MM.1S (cell line): ENCODE measurements around the gene ZSCAN23.
"Not testable (repeated sequence)": the region's sequence is repeated elsewhere in the genome, so short reads cannot be mapped to it uniquely, and the experiment has no call there.

Experiments
- DNase-seq: peaks from one replicate; pipeline ENCODE4 v3.0.0-alpha.2; 2015
- H2AFZ ChIP-seq: fragments of 300-600 bp; sonication (generic); 2 replicates; pipeline ENCODE4 v1.6.0; 2016; ENCODE audit warnings: antibody characterized with exemption, low read length
- H3F3A ChIP-seq: fragments of 300-600 bp; sonication (generic); 2 replicates; pipeline ENCODE4 v1.6.1; 2016; ENCODE audit warnings: mild to moderate bottlenecking, antibody characterized with exemption, low read length, moderate library complexity, mixed read lengths; ENCODE audit not compliant: insufficient read depth
- H3K27ac ChIP-seq: fragments of 300-600 bp; sonication (generic); 2 replicates; pipeline ENCODE4 v1.5.1; 2016; ENCODE audit warnings: mild to moderate bottlenecking, low read length
- H3K27me3 ChIP-seq: fragments of 300-600 bp; sonication (generic); replicated peaks from 2 replicates; pipeline ENCODE4 v1.6.0; 2016; ENCODE audit warnings: low read length; ENCODE audit not compliant: insufficient read depth
- H3K36me3 ChIP-seq: fragments of 300-600 bp; sonication (generic); replicated peaks from 2 replicates; pipeline ENCODE4 v1.6.1; 2016; ENCODE audit warnings: mild to moderate bottlenecking, low read length, mixed read lengths; ENCODE audit not compliant: insufficient read depth
- H3K4me1 ChIP-seq: fragments of 300-600 bp; sonication (generic); 2 replicates; pipeline ENCODE4 v1.6.1; 2016; ENCODE audit warnings: low read length, mixed read lengths
- H3K4me2 ChIP-seq: fragments of 300-600 bp; sonication (generic); 2 replicates; pipeline ENCODE4 v1.6.0; 2016; ENCODE audit warnings: low read depth, low read length
- H3K4me3 ChIP-seq: fragments of 300-600 bp; sonication (generic); 2 replicates; pipeline ENCODE4 v1.5.1; 2016; ENCODE audit warnings: low read length, mixed read lengths
- H3K79me2 ChIP-seq: fragments of 300-600 bp; sonication (generic); 2 replicates; pipeline ENCODE4 v1.6.1; 2016; ENCODE audit warnings: mixed run types, low read length, mixed read lengths
- H3K9ac ChIP-seq: fragments of 300-600 bp; sonication (generic); 2 replicates; pipeline ENCODE4 v1.6.1; 2016; ENCODE audit warnings: low read length, mixed read lengths
- H3K9me2 ChIP-seq: fragments of 300-600 bp; sonication (generic); replicated peaks from 2 replicates; pipeline ENCODE4 v1.6.1; 2016; ENCODE audit warnings: mild to moderate bottlenecking, low read length, mixed read lengths; ENCODE audit not compliant: insufficient read depth
- H3K9me3 ChIP-seq: fragments of 300-600 bp; sonication (generic); replicated peaks from 2 replicates; pipeline ENCODE4 v1.6.1; 2016; ENCODE audit warnings: mild to moderate bottlenecking, low read length, mixed read lengths; ENCODE audit not compliant: insufficient read depth
- H4K20me1 ChIP-seq: fragments of 300-600 bp; sonication (generic); 2 replicates; pipeline ENCODE4 v1.6.1; 2016; ENCODE audit warnings: mild to moderate bottlenecking, low read length, moderate library complexity, mixed read lengths; ENCODE audit not compliant: insufficient read depth
- EZH2 ChIP-seq: fragments of 300-600 bp; sonication (generic); optimal IDR thresholded peaks from 2 replicates; pipeline ENCODE3; 2017; ENCODE audit warnings: low read depth, mild to moderate bottlenecking, antibody characterized with exemption, low read length, mixed read lengths
- EZH2phosphoT487 ChIP-seq: fragments of 300-600 bp; sonication (generic); IDR thresholded peaks from 2 replicates; pipeline ENCODE4 v1.6.1; 2018; ENCODE audit warnings: antibody characterized with exemption, low read length
- TF ChIP-seq, protein P1 (sequence below): fragments of 300-600 bp; sonication (generic); IDR thresholded peaks from 2 replicates; pipeline ENCODE4 v1.5.1; 2016; ENCODE audit warnings: antibody characterized with exemption, low read length, mixed read lengths

The ZSCAN23 gene

GRCh38 chr6:28446818-28447511, 3.7 kb upstream of the ZSCAN23 start:
- H3K27ac ChIP-seq: no peak overlapping the region
- H3K36me3 ChIP-seq: no peaks in the 10 kb centered on the region
- H4K20me1 ChIP-seq: no peaks in the 10 kb centered on the region
- DNase-seq: no peak
- peak overlapping the region; percentile 42; the same call in 1 of the 2 replicates for H3K4me3 ChIP-seq
- H3K79me2 ChIP-seq: no peaks in the 10 kb centered on the region
- no peaks in the 10 kb centered on the region for H3F3A ChIP-seq
- H3K9ac ChIP-seq: no peak overlapping the region
- H3K9me3 ChIP-seq: no peaks in the 10 kb centered on the region
- H2AFZ ChIP-seq: no peak overlapping the region
- 0 out of 2 replicates have a peak overlapping the region, but pooled peaks have one; percentile 12 for H3K4me2 ChIP-seq
- TF ChIP-seq EZH2: no peak
- TF ChIP-seq, protein P1, sequence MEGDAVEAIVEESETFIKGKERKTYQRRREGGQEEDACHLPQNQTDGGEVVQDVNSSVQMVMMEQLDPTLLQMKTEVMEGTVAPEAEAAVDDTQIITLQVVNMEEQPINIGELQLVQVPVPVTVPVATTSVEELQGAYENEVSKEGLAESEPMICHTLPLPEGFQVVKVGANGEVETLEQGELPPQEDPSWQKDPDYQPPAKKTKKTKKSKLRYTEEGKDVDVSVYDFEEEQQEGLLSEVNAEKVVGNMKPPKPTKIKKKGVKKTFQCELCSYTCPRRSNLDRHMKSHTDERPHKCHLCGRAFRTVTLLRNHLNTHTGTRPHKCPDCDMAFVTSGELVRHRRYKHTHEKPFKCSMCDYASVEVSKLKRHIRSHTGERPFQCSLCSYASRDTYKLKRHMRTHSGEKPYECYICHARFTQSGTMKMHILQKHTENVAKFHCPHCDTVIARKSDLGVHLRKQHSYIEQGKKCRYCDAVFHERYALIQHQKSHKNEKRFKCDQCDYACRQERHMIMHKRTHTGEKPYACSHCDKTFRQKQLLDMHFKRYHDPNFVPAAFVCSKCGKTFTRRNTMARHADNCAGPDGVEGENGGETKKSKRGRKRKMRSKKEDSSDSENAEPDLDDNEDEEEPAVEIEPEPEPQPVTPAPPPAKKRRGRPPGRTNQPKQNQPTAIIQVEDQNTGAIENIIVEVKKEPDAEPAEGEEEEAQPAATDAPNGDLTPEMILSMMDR: no peak
- TF ChIP-seq EZH2phosphoT487: no peak
- no peaks in the 10 kb centered on the region for H3K27me3 ChIP-seq
- no peaks in the 10 kb centered on the region for H3K4me1 ChIP-seq
- no peaks in the 10 kb centered on the region for H3K9me2 ChIP-seq

DNA sequence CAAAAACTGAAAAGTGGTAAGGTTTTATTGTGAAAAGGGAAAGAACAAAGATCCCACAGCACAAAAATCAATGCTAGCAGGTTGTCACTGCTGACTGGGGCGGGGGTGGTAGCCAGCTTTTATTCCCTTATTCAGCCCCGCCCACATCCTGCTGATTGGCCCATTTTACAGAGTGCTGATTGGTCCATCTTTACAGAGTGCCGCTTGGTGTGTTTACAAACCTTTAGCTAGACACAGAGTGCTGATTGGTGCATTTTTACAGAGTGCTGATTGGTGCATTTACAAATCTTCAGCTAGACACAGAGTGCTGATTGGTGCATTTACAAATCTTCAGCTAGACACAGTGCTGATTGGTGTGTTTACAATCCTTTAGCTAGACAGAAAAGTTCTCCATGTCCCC, 1.5 kb upstream of the ZSCAN23 start:
- H3K4me1 ChIP-seq, H3K36me3 ChIP-seq, H3K79me2 ChIP-seq, H3K9me2 ChIP-seq, H2AFZ ChIP-seq, H3K9me3 ChIP-seq, H3K4me2 ChIP-seq, DNase-seq, H3K27ac ChIP-seq, H3K9ac ChIP-seq, H3F3A ChIP-seq, H4K20me1 ChIP-seq, H3K27me3 ChIP-seq, H3K4me3 ChIP-seq: not testable (repeated sequence)

DNA sequence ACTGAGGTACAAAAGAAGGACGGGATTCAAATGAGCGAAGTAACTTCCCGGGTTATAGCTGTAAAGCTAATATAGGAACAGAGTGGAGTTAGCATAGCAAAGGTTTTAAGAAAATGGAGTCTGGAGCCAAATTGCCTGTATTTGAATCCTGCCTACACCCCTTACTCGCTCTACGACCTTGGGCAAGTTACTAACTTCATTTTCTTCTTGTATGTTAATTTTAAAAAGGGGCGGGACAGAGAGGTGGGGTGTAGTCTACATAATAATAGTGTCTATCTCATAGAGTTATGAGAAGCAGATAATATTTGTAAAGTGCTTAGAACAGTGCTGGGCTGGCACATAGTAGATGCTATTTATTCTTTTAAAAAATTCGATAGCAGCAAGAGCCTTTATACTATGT, 705 bp downstream of the ZSCAN23 start:
- H3K79me2 ChIP-seq: no peaks in the 10 kb centered on the region
- peak overlapping the region; percentile 74 for H3K4me2 ChIP-seq
- no peaks in the 10 kb centered on the region for H3K36me3 ChIP-seq
- peak overlapping the region; percentile 63; the same call in 1 of the 2 replicates for H3K27ac ChIP-seq
- DNase-seq: no peak
- H3F3A ChIP-seq: no peaks in the 10 kb centered on the region
- peak overlapping the region; percentile 73 for H3K9ac ChIP-seq
- H3K9me2 ChIP-seq: no peaks in the 10 kb centered on the region
- H3K27me3 ChIP-seq: no peaks in the 10 kb centered on the region
- H2AFZ ChIP-seq: peak overlapping the region; percentile 94
- peak overlapping the region; percentile 80 for H3K4me3 ChIP-seq
- H4K20me1 ChIP-seq: no peaks in the 10 kb centered on the region
- no peak for TF ChIP-seq EZH2
- TF ChIP-seq, protein P1: no peak
- TF ChIP-seq EZH2phosphoT487: no peak
- H3K4me1 ChIP-seq: no peaks in the 10 kb centered on the region
- no peaks in the 10 kb centered on the region for H3K9me3 ChIP-seq

DNA sequence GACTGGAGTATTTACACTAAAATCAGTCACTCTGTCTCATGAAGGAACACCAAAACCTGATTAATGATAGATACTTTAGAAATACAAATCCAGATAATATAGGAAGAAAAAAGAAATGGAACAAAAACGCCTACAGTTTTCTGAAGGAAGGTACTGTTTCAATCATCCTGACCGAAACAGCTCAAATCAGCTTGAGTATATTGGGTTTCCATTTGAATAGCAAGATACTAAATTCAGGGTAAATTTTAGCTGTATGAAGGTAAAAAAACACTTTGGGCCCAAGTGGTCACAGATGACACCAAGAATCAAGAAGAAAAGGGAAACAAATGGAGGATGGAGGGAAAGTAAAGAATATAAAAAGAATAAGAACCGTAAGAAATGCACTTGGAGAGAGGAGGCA, 6.9 kb downstream of the ZSCAN23 start:
- H4K20me1 ChIP-seq: no peaks in the 10 kb centered on the region
- TF ChIP-seq EZH2phosphoT487: no peak
- no peak for TF ChIP-seq EZH2
- TF ChIP-seq, protein P1: no peak
- no peak overlapping the region for H3K4me3 ChIP-seq
- no peak overlapping the region for H2AFZ ChIP-seq
- H3K27me3 ChIP-seq: no peaks in the 10 kb centered on the region
- H3K79me2 ChIP-seq: no peaks in the 10 kb centered on the region
- no peak overlapping the region for H3K4me2 ChIP-seq
- DNase-seq: no peak
- no peaks in the 10 kb centered on the region for H3K36me3 ChIP-seq
- H3F3A ChIP-seq: no peaks in the 10 kb centered on the region
- no peaks in the 10 kb centered on the region for H3K9me3 ChIP-seq
- no peaks in the 10 kb centered on the region for H3K4me1 ChIP-seq
- no peaks in the 10 kb centered on the region for H3K9me2 ChIP-seq
- no peak overlapping the region for H3K9ac ChIP-seq
- H3K27ac ChIP-seq: no peak overlapping the region
